GM19025 (cell line): ENCODE data around the gene WDR59.

Source experiments
- ATAC-seq: cut with Tn5 transposase; IDR thresholded peaks from one replicate; pipeline ENCODE4 v1.9.1; 2021; ENCODE audit warnings: mild to moderate bottlenecking, low read depth, moderate library complexity; ENCODE audit not compliant: unreplicated experiment

Gene WDR59

GRCh38 chr16:74825016-74825415 is 159.9 kb downstream of the WDR59 start:
- ATAC-seq, result no peak
